ENCODE data around the gene RBP5. TPM values are rescaled to one million over a fixed set of nuclear protein-coding genes. Genes with fewer than 3 reads are reported as not detected.

Gene RBP5, protein sequence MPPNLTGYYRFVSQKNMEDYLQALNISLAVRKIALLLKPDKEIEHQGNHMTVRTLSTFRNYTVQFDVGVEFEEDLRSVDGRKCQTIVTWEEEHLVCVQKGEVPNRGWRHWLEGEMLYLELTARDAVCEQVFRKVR
- 10 to 100 TPM; 49.6 to 61.2 (median 58.5) TPM for polyA plus RNA-seq (ENCODE audit: insufficient read length in 4 of 4)

DNA sequence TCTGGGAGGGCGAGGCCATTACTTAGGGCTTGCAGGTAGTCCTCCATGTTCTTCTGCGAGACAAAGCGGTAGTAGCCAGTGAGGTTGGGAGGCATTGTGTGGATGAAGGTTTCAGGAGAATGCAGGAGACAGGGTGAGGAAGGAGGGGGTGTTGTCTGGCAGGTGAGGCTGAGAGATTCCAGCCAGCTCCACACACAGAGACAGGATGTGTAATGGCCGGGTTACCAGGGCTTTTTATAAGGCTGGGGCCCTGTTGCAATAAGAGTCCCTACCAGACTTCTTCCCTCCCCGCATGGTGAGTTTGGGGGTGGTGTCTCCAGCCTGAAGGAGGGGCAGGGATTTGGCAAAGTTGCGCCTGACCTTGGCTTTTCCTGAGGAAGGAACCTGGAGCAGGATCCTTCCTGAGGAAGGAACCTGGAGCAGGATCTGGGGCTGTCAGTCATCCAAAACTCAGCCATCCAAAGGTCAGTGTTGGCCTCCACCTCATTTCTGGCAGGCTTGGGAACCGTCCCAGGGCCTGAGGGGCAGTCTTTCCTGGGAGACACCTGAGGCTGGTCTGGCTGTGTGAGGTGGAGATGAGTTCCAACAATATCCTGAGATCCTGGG is at the start of gene RBP5:
Gene RBP5 (minus strand): TSS at position 209 of the 606 bp plus-strand sequence. CDS start 114 bp downstream, at position 95.
- DNase-seq (ENCODE audit: low read depth in 4 of 4, low spot score in 2 of 4) = no peak

DNA sequence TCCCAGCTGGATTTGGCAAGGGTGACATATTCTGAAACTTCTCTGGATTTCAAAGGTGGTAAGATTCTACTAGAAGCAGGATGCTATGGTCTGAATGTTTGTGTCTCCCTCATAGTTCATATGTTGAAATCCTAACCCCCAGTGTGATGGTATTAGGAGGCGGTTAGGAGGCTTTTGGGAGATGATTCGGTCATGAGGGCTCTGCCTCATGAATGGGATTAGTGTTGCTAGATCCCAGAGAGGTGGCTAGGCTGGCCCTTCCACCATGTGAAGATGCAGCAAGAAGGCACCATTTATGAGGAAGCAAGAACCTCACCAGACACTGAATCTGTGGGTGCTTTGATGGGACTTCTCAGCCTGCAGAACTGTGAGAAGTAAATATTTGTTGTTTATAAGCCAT is 49.8 kb upstream of the RBP5 start:
- no peak for DNase-seq (ENCODE audit: low read depth in 4 of 4, low spot score in 2 of 4)

DNA sequence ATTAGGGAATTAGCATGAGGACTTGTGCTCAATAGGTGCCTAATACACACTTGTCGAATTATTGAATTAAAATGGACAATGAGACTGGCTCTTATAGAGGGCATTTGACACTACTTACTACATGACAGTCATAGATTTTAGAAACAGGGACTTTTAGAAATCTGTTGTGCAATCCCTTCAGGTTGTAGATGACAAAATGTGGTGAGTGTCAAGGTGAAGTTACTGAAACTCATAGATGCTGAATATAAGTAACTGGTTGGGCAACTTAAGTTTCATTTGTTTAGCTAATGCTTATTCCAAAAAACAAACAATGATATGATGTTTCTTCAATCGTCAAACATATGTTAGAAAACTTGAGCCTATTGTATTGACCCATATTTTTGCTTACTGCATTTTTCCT is 47.9 kb upstream of the RBP5 start:
- no peak for DNase-seq (ENCODE audit: low read depth in 4 of 4, low spot score in 2 of 4)

DNA sequence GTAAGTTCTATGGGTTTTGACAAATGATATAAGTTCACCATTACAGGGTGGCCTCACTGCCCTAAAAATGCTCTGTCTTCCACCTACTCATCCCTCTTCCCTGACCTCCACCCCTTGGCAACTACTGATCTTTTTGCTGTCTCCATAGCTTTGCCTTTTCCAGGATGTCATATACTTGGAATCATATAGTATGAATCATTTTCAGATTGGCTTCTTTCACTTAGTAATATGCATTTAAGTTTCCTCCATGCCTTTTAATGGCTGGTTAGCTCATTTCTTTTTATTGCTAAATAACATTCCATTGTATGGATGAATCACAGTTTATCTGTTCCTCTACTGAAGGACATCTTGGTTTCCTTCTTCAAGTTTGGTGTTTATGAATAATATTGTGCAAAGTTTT is 46.8 kb upstream of the RBP5 start:
- DNase-seq (ENCODE audit: low read depth in 4 of 4, low spot score in 2 of 4) = no peak

DNA sequence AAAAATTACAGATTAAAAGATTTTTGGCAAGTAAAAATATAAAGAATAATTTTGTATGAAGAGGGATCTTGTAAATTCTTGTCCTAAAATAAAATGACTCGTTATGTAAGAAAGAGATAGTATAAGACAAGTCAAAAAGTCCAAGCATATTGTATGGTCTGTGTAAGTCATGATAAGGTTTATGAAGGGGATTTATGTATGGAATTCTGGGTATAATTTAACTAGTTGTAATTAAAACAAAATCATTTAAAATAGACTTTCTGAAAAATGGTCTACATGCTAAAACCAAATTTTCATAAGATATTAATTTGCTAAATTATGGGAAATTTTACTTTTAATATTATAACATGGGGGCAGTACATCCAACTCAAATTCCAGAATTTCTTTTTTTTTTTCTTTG is 43.2 kb upstream of the RBP5 start:
- DNase-seq (ENCODE audit: low read depth in 4 of 4, low spot score in 2 of 4) = no peak

DNA sequence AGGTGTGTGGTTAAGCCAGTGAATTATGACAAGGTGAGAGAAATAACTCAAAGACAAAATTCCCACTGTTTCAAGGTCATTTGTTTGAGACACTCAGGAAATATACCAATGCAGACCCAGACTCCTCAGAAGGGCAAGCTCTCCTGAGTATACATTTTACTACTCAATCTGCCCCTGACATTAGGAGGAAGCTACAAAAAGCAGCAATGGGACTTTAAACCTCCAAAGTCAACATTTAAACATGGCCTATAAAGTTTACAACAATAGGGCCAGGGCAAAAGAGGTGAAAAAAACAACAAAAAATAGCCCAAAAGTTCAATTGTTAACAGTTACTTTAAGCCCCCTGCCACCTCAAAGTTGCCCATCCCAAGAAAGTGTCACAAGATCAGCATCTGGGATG is 41.3 kb upstream of the RBP5 start:
- DNase-seq (ENCODE audit: low read depth in 4 of 4, low spot score in 2 of 4) = no peak

DNA sequence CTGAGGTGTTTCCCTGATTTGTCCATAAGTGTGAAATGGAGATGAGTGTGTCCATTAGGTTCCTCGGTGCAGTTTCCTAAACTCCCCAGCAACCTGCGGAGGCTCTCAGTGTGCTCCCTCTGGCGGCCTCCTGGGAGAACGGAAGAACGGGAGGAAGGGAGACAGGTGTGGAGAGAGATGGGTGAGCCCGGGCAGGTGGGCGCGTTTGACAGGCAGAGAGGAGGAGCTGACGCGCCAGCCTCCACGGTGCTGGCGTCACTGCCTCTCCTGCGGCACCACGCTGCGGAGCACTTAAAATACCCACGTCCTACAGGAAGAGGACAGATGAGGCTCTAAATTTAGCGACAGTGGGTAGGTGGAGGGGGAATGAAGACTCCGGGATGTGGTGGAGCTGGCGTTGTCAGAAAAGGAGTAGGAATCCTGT is 34.0 kb upstream of the RBP5 start:
- DNase-seq (ENCODE audit: low read depth in 4 of 4, low spot score in 2 of 4) = peak in 2 of 4 donors; percentile 8 to 38

DNA sequence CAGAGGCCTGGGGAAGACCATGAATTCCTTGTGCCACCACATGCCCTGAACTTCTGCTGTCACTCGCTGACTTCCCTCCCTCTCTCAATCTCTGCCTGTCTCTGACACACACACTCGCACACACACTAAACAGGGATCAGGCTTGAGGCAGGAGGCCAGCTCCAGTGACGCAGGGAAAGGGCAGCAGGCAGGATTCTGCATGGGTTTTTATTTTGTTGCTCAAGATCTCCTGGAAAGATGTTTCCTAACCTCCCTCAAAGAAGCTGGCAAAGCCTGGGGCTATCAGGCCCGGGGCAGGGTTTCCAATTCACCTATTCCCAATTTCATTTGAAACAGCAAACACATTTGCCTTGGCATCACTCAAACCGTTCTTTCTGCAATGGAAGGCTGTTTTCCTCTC is 33.1 kb upstream of the RBP5 start:
- no peak for DNase-seq (ENCODE audit: low read depth in 4 of 4, low spot score in 2 of 4)

DNA sequence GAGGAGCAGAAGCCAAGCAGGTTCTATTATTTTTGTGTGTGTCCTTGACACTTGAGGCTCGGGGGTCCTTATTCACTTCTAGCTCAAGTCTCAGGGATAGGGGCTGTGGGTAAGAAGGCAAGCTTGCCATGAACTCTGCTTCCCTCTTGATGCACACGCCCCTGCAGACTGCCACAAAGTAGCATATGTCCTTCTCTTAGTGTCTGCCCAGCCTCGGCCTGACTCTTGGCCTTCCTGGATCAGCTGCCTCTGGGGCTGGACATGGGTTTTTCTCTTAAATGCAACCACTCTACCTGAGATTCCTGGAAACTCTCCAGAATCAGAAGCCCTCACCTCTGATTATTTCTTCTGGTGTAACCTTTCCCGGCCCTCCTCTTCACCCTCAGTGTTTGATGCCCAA is 32.6 kb upstream of the RBP5 start:
- no peak for DNase-seq (ENCODE audit: low read depth in 4 of 4, low spot score in 2 of 4)

DNA sequence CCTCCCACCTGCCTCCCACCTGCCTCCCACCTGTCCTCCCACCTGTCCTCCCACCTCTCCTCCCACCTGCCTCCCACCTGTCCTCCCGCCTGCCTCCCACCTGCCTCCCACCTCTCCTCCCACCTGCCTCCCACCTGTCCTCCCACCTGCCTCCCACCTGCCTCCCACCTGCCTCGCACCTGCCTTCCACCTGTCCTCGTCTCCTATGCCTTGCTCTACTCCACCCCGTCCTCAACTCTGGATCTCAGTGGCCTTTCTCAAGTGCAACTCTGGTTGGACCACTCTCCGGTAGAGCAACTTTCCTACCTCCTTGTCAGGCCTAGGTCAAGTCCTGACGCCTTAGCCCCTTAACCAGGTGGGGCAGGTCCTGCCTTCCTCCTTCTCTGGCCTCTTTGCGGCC is 31.5 kb upstream of the RBP5 start:
- DNase-seq (ENCODE audit: low read depth in 4 of 4, low spot score in 2 of 4) = no peak

DNA sequence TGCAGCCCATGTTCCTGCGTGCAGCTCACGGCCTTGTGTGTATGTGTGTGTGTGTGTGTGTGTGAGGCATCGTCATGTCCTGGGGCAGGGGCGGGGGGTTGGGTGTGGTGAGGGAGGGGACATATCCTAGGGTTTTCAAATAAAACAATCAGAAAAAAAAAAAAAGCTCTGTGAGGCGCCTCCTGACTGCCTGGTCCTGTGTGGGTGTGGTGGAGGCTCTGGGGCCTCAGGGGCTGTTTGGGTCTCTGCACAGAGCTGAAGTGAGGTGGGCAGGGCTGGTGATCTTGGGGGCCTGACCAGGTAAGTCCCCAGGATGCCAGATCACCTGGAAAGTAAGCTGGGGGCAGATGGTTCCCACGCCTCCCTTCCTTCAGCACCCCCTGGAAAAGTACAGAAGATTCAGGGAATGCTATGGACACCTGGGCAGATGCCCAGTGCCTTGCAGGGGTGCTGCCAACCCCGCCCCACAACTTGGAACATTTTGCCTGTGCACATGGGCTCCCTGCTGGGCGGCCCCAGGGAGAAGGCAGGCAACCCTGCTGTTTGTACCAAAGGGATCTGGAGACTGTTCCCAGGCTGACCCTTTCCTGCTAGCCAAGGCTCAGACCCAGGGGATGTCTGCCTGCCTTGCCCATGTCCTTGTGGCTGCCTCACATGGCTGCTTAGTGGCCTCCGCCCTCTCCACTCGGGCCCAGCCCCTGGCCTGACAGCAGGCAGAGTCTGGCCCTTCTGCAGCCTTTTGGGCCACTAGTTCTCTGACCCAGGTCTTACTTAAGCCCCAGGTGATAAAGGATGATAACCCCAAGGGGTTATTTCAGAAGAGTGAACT is 30.3 kb upstream of the RBP5 start:
- DNase-seq (ENCODE audit: low read depth in 4 of 4, low spot score in 2 of 4) = no peak

DNA sequence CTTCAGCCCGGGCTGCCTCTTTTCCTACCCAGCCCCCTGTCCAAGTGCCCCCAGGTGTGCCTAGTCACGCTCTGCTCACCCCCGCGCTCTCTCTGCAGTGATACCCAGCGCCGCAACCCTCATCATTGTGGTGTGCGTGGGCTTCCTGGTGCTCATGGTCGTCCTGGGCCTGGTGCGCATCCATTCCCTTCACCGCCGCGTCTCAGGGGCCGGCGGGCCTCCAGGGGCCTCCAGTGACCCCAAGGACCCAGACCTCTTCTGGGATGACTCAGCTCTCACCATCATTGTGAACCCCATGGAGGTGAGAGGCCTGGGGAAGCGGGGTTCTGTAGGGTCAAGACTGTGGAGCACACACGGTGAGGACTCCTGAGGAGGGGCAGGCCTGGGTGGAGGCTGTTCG is 28.7 kb upstream of the RBP5 start:
- no peak for DNase-seq (ENCODE audit: low read depth in 4 of 4, low spot score in 2 of 4)

DNA sequence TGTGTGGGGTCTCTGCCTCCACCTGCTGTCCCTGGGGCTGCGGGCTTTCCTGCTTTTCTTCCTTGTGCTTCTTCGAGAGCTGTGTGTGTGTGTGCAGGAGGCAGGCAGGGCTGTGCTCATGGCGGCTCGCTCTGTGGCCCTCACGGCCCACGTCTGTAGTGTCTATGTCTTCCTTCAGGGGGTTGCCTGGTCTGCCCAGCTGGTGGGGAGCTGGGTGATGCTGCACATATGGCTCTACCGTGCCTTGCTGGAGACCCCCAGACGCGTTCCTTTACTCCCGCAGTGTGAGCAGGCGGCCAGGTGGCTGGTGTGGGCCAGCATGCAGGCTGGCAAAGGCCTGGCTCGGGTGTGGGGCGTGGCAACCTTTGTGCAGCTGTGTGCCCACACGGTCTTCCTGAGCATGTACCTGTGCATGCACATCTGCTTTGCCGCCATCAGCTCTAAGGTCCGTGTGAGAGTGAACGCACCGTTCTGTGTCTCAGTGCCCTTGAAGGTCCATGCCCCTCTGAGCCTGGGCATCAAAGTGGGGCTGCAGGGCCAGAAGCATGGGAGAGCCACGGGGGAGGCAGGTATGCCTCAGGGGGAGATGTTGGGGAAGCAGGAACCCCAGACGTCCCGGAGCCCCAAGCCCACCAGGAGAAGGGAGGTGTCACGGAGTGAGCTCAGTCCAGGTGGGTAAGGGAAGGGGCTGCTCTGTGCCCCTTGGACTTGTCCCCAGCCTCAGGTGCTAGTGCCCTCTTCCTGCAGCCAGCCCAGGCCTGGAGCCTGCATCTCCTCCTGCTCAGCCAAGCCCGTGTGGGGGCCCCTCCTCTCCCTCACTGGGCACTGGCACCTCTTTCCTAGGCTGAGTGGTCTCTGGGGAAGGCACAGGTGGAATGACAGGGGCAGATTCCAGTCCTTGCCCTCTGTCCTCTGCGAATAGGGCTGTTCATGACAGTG is 27.8 kb upstream of the RBP5 start:
- DNase-seq (ENCODE audit: low read depth in 4 of 4, low spot score in 2 of 4) = no peak

DNA sequence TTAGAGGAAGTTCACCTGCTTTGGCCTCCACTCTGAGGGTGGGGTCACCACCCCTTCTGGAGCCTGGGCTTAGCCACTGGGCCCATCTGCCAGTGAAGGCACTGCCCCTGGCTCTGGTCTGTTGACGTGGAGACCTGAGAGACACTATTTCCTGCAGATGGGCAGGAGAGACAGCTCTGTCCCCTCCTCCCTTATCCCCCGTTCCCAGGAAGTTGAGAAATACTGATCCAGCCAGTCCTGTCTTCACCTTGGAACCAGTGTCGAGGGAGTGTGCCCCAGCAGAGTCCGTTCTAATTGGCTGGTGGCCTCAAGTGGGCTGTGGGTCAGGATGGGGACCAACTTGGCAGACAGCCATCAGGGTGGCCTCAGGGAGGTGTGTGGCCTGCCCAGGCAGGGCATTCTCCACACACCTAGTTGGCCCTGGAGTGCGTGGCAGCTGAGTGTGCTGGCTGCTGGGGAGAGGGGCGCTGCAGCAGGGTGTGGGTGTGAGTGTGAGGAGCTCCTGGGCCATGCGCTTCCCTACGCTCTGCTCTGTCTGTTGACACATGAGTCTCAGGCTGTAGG is 26.9 kb upstream of the RBP5 start:
- no peak for DNase-seq (ENCODE audit: low read depth in 4 of 4, low spot score in 2 of 4)

DNA sequence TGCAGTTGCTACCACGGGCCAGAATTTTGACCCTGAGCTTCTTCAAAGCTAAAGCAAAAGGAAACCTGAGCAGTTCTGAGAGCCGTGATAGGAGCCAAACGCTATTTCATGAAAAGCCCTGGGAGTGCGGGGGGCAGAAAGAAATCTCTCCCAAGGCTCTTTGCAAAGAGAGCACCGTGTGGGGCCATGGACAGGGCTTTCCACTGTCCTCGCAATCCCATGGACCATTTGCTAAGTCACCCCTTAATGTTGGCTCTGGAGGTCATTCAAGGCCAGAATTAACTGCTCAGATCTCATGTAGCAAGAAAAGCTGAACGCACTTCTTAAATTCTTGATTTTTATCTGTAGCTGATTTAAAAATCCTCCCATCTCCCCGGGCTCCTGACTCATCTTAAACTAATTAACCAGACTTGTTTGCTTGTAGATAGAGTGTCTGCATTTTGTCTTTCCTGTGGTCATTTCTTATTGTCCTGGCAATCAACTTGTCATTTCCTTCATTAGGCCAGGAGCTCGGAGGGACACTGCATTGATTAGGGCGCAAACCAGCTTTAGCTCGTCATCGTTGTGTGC is 26.3 kb upstream of the RBP5 start:
- DNase-seq (ENCODE audit: low read depth in 4 of 4, low spot score in 2 of 4) = no peak

DNA sequence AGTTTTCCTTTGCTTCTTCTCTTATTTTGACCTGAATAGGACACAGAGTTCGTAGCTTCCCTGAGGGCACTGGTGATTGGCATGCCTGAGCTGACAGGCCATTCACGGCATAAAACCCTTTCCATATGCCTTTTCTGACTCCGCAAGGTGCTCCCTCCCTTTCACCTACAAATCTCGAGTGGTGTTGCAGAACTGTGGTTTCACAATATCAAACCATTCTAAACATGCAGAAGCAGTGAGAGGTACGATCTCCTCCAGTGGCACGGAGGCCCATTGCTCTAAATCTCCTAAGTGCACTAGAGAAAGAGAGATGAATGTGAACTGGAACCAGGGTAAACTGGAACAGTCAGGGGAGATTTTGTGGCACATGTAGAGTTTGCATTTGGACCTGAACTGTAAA is 25.4 kb upstream of the RBP5 start:
- DNase-seq (ENCODE audit: low read depth in 4 of 4, low spot score in 2 of 4) = no peak

DNA sequence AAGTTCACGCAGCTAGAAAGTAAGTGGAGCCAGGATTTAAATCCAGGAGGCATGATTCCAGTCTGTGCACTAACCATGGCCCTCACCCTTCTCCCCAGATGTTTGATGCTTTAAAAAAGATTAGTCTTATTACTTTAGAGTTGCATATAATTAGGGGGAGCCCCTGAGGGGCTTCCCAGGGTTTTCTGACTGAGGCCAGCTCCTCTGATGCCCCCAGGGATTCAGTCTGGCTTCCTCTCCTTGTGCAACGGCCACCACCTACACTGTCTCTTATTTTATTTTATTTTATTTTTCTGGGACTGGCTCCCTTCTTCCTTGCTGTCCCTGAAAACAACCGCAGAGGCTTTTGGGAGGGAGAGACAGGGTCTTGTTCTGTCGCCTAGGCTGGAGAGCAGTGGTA is 24.1 kb upstream of the RBP5 start:
- DNase-seq (ENCODE audit: low read depth in 4 of 4, low spot score in 2 of 4) = no peak

DNA sequence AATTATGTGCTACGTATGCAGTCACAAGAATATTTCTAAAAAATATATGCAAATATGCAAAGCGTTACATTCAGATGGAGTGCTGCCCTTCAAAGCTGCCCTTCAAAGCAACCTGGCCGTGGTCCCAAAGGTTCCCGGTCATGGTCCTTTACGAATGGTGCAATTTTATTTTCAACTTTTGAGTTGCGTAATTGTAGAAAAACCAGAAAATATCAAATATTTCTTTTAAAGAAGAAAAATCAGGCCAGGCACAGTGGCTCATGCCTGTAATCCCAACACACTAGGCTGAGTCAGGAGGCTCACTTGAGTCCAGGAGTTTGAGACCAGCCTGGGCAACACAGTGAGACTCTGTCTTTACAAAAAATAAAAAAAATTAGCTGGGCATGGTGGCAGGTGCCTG is 22.8 kb upstream of the RBP5 start:
- no peak for DNase-seq (ENCODE audit: low read depth in 4 of 4, low spot score in 2 of 4)

DNA sequence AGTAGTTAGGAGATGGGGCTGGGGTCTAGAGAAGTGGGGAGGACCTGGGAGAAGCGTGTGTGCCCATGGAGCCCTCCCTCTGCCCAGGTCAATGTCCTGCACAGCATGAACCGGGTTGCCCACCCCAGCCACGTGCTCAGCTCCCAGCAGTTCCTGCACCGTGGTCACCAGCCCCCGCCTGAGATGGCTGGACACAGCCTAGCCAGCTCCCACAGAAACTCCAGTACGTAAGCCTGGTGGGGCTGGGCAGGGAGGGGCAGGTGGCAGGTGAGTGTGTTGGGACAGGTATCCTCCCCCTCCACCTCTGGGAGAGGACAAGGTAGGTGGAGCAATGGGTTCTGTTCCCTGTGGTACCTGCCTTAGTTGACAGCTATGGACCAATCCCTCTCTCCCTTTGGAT is 22.2 kb upstream of the RBP5 start:
- DNase-seq (ENCODE audit: low read depth in 4 of 4, low spot score in 2 of 4) = no peak

DNA sequence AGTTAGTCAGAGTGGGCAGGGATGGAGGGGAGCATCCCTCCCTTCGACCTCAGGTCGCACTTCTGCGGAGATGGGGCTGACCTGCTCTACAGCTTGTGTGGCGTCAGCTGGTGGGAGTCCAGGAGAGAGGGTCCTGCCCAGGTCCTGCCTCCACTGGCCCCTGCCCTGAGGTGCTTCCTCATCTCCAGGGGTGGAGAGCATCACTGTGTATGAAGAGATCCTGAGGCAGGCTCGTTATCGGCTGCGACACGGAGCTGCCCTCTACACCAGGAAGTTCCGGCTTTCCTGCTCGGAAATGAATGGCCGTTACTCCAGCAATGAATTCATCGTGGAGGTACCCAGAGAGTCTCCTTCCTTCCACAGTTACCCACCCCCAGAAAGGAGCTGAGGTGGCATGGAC is 21.7 kb upstream of the RBP5 start:
- no peak for DNase-seq (ENCODE audit: low read depth in 4 of 4, low spot score in 2 of 4)
